Thyroid gland (tissue), 4 donors: ENCODE results near the gene ZRANB3. TPM values are rescaled to one million over a fixed set of nuclear protein-coding genes. Genes with fewer than 3 reads are reported as not detected.
"Not testable (repeated sequence)": the region's sequence is repeated elsewhere in the genome, so short reads cannot be mapped to it uniquely, and the experiment has no call there.

Source experiments
- DNase-seq, 2 donors: peaks; one replicate each; pipeline ENCODE4 v3.0.0-alpha.2; 2019
- H3K27ac ChIP-seq, 3 donors: fragments of 200-600 bp; sonication (generic); 1 replicate in 2 of 3; 2 replicates in 1 of 3; pipeline ENCODE4 v1.5.1; 2016 to 2019; ENCODE audit warnings: mild to moderate bottlenecking in 1 of 3, moderate library complexity in 1 of 3
- H3K27me3 ChIP-seq: fragments of 200-600 bp; sonication (generic); one replicate; pipeline ENCODE4 v1.5.1; 2019
- H3K36me3 ChIP-seq, 2 donors: fragments of 200-600 bp; sonication (generic); one replicate each; pipeline ENCODE4 v1.5.1; 2016 to 2019
- H3K4me1 ChIP-seq, 2 donors: fragments of 200-600 bp; sonication (generic); one replicate each; pipeline ENCODE4 v1.5.1; 2017 to 2019
- H3K4me3 ChIP-seq, 3 donors: fragments of 200-600 bp; sonication (generic); replicated peaks in 1 of 3; 1 replicate in 2 of 3; 2 replicates in 1 of 3; pipeline ENCODE4 v1.5.1; 2016; ENCODE audit warnings: mild to moderate bottlenecking in 1 of 3
- H3K9me3 ChIP-seq: fragments of 200-600 bp; sonication (generic); one replicate; pipeline ENCODE4 v1.5.1; 2017
- POLR2A ChIP-seq, 2 donors: fragments of 450-650 bp; IDR thresholded peaks; one replicate each; pipeline ENCODE4 v1.6.1; 2017; ENCODE audit warnings: antibody characterized with exemption in 2 of 2, mild to moderate bottlenecking in 2 of 2, moderate library complexity in 1 of 2
- WGBS, 2 donors: methylation state at CpG; one replicate each; pipeline ENCODE4 v1.1.5; 2017; 5-methylcytosine and 5-hydroxymethylcytosine counted together
- intact Hi-C: fragments of 100-400 bp; cut with DNase I; formaldehyde crosslinking; loops from one replicate; pipeline ENCODE4 v1.15.1; 2023
- total RNA-seq, 4 donors: library from RNA; depleted of rRNA; stranded (reverse); fragments of >200 nt; gene quantifications; one replicate each; pipeline ENCODE4 v1.2.3, GENCODE V29; 2016
- TF ChIP-seq, protein P1 (sequence below), 6 experiments: fragments of 200-600 bp in 3 of 6; fragments of 450-650 bp in 3 of 6; sonication (generic) in 3 of 6; IDR thresholded peaks; one replicate each; pipeline ENCODE4 v1.5.1; 2016 to 2019; ENCODE audit warnings: antibody characterized with exemption in 6 of 6, mild to moderate bottlenecking in 2 of 6, inconsistent platforms in 1 of 6, moderate library complexity in 1 of 6

Gene ZRANB3
- total RNA-seq, 4 donors from 2014 or later: 3.1 to 12.2 (median 9.3) TPM

DNA sequence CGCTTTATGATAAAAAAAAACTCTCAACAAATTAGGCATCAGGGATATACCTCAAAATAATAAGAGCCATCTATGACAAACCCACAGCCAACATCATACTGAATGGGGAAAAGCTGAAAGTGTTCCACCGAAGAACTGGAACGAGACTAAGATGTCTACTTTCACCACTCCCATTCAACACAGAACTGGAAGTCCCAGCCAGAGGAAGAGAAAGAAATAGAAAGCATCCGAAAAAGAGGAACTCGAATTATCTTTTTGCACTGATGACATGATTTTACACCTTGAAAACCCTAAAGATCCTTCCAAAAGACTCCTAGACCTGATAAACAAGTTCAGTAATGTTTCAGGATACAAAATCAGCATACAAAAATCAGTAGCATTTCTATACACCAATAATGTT lies 121.6 kb downstream of the ZRANB3 start:
- H3K27me3 ChIP-seq: no peaks in the 10 kb centered on the region
- TF ChIP-seq, protein P1, sequence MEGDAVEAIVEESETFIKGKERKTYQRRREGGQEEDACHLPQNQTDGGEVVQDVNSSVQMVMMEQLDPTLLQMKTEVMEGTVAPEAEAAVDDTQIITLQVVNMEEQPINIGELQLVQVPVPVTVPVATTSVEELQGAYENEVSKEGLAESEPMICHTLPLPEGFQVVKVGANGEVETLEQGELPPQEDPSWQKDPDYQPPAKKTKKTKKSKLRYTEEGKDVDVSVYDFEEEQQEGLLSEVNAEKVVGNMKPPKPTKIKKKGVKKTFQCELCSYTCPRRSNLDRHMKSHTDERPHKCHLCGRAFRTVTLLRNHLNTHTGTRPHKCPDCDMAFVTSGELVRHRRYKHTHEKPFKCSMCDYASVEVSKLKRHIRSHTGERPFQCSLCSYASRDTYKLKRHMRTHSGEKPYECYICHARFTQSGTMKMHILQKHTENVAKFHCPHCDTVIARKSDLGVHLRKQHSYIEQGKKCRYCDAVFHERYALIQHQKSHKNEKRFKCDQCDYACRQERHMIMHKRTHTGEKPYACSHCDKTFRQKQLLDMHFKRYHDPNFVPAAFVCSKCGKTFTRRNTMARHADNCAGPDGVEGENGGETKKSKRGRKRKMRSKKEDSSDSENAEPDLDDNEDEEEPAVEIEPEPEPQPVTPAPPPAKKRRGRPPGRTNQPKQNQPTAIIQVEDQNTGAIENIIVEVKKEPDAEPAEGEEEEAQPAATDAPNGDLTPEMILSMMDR (IDR thresholded peaks at IDR 0.05): no peak
- no peak for TF ChIP-seq POLR2A (IDR thresholded peaks at IDR 0.05)
- no peak overlapping the region for H3K4me3 ChIP-seq
- WGBS, 2 donors: 93 to 96% methylated on average over 5 of the region's 5 CpGs
- no peaks in the 10 kb centered on the region for H3K9me3 ChIP-seq
- intact Hi-C loops: no loop called here
- no peak for DNase-seq
- H3K27ac ChIP-seq: no peak overlapping the region
- H3K4me1 ChIP-seq: no peaks in the 10 kb centered on the region
- H3K36me3 ChIP-seq: no peaks in the 10 kb centered on the region

DNA sequence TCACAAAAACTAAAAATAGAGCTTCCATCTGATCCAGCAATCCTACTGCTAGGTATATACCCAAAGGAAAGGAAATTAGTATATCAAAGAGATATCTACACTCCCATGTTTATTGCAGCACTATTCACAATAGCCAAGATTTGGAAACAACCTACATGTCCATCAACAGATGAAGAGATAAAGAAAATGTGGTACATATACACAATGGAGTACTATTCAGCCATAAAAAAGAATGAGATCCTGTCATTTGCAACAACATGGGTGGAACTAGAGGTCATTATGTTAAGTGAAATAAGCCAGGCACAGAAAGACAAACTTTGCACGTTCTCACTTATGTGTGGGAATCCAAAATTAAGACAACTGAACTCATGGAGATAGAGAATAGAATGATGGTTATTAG lies 134.8 kb downstream of the ZRANB3 start:
- H3K27ac ChIP-seq, H3K4me1 ChIP-seq, DNase-seq, intact Hi-C loops, H3K4me3 ChIP-seq, H3K9me3 ChIP-seq, H3K36me3 ChIP-seq, H3K27me3 ChIP-seq: not testable (repeated sequence)
- 89 to 90% methylated on average over 1 of the region's 1 CpG for WGBS, 2 donors

DNA sequence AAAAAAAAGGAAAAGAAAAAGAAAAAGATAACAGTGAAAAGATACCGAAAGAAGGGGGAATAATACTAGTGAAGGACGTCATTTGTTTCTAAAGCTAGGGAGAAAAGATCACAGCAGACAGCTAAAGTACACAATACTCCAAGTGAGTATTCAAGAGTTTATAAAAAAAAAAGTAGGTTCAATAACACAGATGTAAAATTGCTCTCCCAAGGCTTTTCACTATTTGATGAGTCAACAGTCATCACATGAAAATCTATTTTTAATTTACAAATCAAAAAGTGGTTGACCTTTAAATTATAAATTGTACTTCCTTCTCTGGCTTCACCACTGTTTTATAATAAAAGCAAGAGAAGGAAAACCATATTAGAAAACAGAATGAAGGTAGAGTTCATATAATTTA lies 144.0 kb downstream of the ZRANB3 start:
- intact Hi-C loops: no loop called here
- TF ChIP-seq, protein P1 (IDR thresholded peaks at IDR 0.05): no peak
- TF ChIP-seq POLR2A (IDR thresholded peaks at IDR 0.05): no peak
- DNase-seq: no peak
- Histone ChIP-seq H3K27me3 (no peaks in the 10 kb centered on the region), H3K36me3 (no peaks in the 10 kb centered on the region), H3K4me1 (no peaks in the 10 kb centered on the region), H3K27ac (no peak overlapping the region), H3K9me3 (no peaks in the 10 kb centered on the region), H3K4me3 (no peak overlapping the region)
- 33 to 34% methylated on average over 2 of the region's 2 CpGs for WGBS, 2 donors

DNA sequence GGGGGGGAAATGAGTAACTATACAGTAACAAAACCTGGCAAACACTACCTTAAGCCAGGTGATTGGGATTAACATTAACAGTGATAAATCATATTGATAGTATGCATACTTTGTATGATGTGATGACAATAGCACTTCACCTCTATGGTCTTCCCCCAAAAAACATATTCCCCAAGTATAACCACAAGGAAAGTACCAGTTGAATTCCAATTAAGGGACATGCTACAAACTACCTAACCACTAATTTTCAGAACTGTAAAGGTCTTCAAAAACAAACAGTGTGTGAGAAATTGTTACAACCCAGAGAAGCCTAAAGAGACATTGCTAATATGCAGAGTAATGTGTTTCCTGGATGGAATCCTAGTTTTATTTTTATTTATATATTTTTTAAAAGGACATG lies 152.4 kb downstream of the ZRANB3 start:
- H3K4me3 ChIP-seq: no peak overlapping the region
- no peaks in the 10 kb centered on the region for H3K9me3 ChIP-seq
- no peak overlapping the region for H3K27ac ChIP-seq
- no peaks in the 10 kb centered on the region for H3K4me1 ChIP-seq
- no peaks in the 10 kb centered on the region for H3K36me3 ChIP-seq
- intact Hi-C loops: no loop called here
- no peak for DNase-seq
- no peaks in the 10 kb centered on the region for H3K27me3 ChIP-seq
- TF ChIP-seq, protein P1 (IDR thresholded peaks at IDR 0.05): no peak
- TF ChIP-seq POLR2A (IDR thresholded peaks at IDR 0.05): no peak

DNA sequence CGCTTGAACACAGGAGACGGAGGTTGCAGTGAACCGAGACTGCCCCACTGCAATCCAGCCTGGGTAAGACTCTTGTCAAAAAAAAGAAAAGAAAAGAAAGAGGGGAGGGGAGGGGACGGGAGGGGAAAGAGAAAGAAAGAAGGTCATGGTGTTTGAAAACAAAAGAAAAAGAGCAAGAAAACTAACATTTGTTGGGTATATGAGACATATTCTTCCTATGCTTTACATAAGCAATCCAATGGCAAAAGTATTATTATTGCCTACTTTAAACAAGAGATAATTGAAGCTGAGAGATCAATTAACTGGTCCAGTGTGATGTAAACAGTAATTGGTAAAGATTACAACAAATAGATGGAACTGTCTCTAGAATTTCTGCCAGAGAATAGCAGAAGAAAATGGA lies 157.3 kb downstream of the ZRANB3 start:
- Histone ChIP-seq H3K27ac (no peak overlapping the region), H3K9me3 (no peaks in the 10 kb centered on the region), H3K4me1 (no peaks in the 10 kb centered on the region), H3K4me3 (no peak overlapping the region), H3K27me3 (no peaks in the 10 kb centered on the region), H3K36me3 (no peaks in the 10 kb centered on the region)
- DNase-seq: no peak
- TF ChIP-seq, protein P1 (IDR thresholded peaks at IDR 0.05): no peak
- TF ChIP-seq POLR2A (IDR thresholded peaks at IDR 0.05): no peak
- intact Hi-C loops: no loop called here
- 89 to 90% methylated on average over 4 of the region's 4 CpGs for WGBS, 2 donors

DNA sequence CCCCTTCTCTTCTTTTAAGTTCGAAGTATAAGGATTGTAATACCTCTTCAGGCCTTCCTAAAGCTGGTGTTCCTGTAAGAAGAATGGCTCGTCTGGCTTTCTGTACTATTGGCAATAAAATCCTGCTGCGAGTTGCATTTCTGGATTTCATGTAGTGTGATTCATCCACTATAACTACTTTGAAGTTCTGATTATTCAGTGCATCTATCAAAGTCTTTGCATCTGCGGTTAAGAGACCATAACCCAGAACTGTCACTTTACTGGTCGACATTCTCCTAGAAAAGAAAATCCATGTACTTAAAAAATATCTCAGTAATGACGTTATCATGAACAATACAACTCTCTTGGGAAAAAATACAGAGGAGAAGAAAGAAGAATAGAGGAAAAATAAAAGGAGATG lies 181.1 kb downstream of the ZRANB3 start:
- H3K4me1 ChIP-seq: no peaks in the 10 kb centered on the region
- no peak for DNase-seq
- intact Hi-C loops: no loop called here
- H3K27me3 ChIP-seq: no peaks in the 10 kb centered on the region
- H3K4me3 ChIP-seq: no peak overlapping the region
- no peak overlapping the region for H3K27ac ChIP-seq
- no peaks in the 10 kb centered on the region for H3K36me3 ChIP-seq
- no peaks in the 10 kb centered on the region for H3K9me3 ChIP-seq
- TF ChIP-seq, protein P1 (IDR thresholded peaks at IDR 0.05): no peak
- no peak for TF ChIP-seq POLR2A (IDR thresholded peaks at IDR 0.05)
- WGBS, 2 donors: 93 to 95% methylated on average over 6 of the region's 6 CpGs

DNA sequence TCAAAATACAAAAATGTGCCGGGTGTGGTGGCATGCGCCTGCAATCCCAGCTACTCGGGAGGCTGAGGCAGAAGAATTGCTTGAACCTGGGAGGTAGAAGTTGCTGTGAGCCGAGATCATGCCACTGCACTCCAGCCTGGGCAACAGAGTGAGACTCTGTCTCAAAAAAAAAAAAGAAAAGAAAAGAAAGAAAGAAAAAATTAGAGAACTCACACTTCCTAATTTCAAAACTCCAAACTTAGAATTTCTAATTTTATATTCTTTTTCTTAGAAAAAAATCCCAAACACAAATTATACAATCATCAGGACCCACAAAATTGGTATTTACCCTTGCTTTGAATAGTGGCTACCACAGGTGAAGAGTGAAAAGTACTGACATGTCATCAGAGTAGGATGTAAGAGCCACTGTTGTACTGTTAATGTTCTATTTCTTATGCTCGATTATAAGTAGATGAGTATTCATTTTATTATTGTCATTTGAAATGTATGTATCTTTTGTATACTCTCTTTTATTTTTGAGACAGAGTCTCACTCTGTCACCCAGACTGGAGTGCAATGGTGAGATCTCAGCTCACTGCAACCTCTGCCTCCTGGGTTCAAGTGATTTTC lies 182.8 kb downstream of the ZRANB3 start:
- H3K4me3 ChIP-seq, H3K4me1 ChIP-seq, H3K36me3 ChIP-seq, H3K27me3 ChIP-seq, H3K27ac ChIP-seq, DNase-seq, intact Hi-C loops, H3K9me3 ChIP-seq: not testable (repeated sequence)
- WGBS, 2 donors: 98 to 100% methylated on average over 5 of the region's 5 CpGs
